Tongue (tissue), 2 donors: ENCODE results near the gene GOPC. TPM values are rescaled to one million over a fixed set of nuclear protein-coding genes. Genes with fewer than 3 reads are reported as not detected.

Source experiments
- DNase-seq: peaks from one replicate; pipeline ENCODE4 v3.0.0-alpha.2; 2015
- total RNA-seq: library from RNA; depleted of rRNA; stranded (reverse); fragments of >200 nt; gene quantifications from one replicate; pipeline ENCODE4 v1.2.3, GENCODE V29; 2014

GOPC gene
- total RNA-seq, 1 donor from 2014 or later, result 59.7 TPM

DNA sequence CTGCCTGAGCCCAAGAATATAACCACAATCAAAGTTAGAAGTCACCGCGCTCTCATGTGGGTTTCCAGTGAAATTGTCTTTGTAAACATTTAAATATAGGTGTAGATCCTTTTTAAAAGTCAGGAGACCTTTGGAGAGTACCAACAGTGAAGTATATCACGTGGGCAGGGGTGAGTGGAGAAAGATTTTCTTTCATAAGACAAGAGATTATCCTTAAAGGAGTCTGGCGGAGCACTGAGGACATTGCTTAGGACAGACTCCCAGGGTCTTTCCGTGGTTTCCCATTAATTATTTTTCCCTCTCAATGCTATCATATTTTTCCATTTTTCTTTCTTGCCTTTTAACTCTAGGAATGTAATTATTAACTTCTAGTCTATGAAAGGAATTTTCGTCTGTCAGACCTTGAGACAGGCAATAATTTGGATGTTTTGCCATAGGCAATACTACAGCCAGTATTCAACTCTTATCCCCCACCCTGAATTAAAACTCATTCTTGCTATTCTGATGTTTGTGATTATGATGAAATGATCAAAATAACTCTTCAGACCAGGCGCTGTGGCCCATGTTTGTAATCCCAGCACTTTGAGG, 88.4 kb downstream of the GOPC start:
- DNase-seq, result no peak

DNA sequence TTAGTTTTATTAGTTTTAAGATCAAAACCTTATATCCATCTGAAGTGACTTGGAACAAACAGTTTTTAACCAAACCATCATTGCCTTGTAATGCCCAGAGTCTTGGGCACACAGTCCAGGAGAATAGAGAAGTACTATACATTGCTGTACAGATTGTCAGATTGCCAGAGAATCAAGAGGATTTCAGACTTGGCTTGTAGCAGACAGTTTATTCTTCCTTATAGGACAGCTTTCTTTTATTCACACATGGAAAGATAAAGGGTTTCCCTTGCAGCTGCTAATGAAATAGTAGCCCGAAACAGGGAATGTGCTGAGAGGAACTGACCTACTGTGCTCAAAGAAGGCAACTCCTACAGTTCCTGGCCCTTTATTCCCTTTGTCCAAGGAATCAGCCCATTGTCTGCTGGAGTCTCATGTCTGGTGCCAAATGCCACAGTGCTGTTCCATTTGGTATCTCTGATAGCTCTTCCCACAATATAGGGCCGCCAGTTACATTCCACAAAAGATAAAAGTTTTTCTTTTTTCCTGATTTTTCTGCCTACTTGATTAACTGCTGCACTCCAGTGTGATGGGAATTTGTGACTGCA, 89.2 kb downstream of the GOPC start:
- no peak for DNase-seq

DNA sequence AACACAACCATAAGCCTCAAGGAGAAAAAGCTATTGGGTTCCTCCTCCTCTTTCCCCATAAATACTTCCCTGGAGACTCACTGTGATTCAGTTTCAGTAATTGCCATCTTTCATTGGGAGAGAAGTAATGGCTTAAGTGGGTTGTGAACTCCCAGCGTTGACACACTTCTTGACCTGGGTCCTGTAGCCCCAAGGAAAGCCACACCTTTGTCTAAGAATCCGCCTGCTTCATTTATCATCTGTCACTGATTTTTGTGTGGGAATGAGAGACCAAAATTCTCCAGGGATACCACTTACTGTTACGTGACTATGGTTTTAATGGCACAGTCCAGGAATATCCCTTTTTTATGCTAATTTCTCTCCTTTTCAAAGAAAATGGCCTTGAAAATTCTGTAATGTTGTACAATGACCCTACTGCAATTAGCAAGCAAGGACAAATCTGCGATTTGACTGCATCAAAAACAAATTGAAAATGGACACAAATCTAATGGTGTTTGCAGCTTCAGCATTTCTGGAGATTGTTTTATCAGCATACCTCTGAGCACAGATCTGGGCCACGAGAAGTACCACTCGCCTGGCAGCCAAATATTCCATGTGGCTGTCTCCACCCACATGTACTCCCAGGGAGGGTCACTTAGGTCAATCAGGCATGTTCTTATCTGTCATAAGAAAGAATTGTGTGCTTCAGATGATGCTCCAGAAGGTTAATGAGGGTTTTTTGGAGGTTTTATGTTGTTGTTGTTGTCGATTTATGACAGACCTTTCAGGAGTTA, 90.1 kb downstream of the GOPC start:
- no peak for DNase-seq

Other genes starting within 250 kb of the GOPC start
- gene ROS1, start 176.6 kb downstream of the GOPC start, total RNA-seq, result 0.92 TPM
- gene DCBLD1, start 119.8 kb downstream of the GOPC start, total RNA-seq, result 9.9 TPM
- gene NUS1, start 73.0 kb upstream of the GOPC start, total RNA-seq, result 15.3 TPM